Spleen (tissue), 7 donors: ENCODE data around the gene NKAIN2.

Experiments used
- CTCF ChIP-seq, 11 experiments: fragments of 200-600 bp in 7 of 11; fragments of 450-650 bp in 4 of 11; sonication (generic) in 4 of 11; IDR thresholded peaks in 8 of 11; conservative IDR thresholded peaks in 3 of 11; 1 replicate in 7 of 11; 2 replicates in 4 of 11; pipeline versions ENCODE4 v1.4.0 to v1.8.0; 2016 to 2021; ENCODE audit warnings: antibody characterized with exemption in 11 of 11, inconsistent platforms in 4 of 11, mild to moderate bottlenecking in 1 of 11
- POLR2A ChIP-seq, 3 donors: fragments of 450-650 bp; IDR thresholded peaks; one replicate each; pipeline ENCODE4 v1.5.1; 2017; ENCODE audit warnings: antibody characterized with exemption in 3 of 3, mild to moderate bottlenecking in 1 of 3
- POLR2AphosphoS5 ChIP-seq, 3 donors: sonication (generic); formaldehyde crosslinking; IDR thresholded peaks; one replicate each; pipeline ENCODE4 v1.5.1; 2017; ENCODE audit warnings: antibody characterized with exemption in 3 of 3
- donor health status: DM: no; HTN: no; CAD: no; lungs with moderate emphysema.
- donor health status: DM: no; HTN: no; CAD: no.
- donor health status: DM: no; HTN: no; CAD: no.

- no peak for TF ChIP-seq CTCF (IDR thresholded peaks at IDR 0.05 in 8 of 11, conservative IDR thresholded peaks at IDR 0.05 in 3 of 11)
- TF ChIP-seq POLR2A (IDR thresholded peaks at IDR 0.05): no peak
- no peak for TF ChIP-seq POLR2AphosphoS5 (IDR thresholded peaks at IDR 0.05)
Observed at GRCh38 chr6:124669713-124670480, 866.2 kb downstream of the NKAIN2 start.
